Suprapubic skin (tissue), 4 donors: Measurements from ENCODE around the gene TRIM24. TPM values are rescaled to one million over a fixed set of nuclear protein-coding genes. Genes with fewer than 3 reads are reported as not detected.

Source experiments
- DNase-seq, 2 donors: peaks; one replicate each; pipeline ENCODE4 v3.0.0-alpha.2; 2019; ENCODE audit warnings: low spot score in 2 of 2
- H3K27ac ChIP-seq: fragments of 200-600 bp; sonication (generic); one replicate; pipeline ENCODE4 v1.5.1; 2019
- H3K27me3 ChIP-seq: fragments of 200-600 bp; sonication (generic); one replicate; pipeline ENCODE4 v1.5.1; 2019
- H3K36me3 ChIP-seq: fragments of 200-600 bp; sonication (generic); one replicate; pipeline ENCODE4 v1.5.1; 2019
- H3K4me1 ChIP-seq: fragments of 200-600 bp; sonication (generic); one replicate; pipeline ENCODE4 v1.5.1; 2019
- H3K4me3 ChIP-seq: fragments of 200-600 bp; sonication (generic); one replicate; pipeline ENCODE4 v1.5.1; 2019; ENCODE audit warnings: mild to moderate bottlenecking
- H3K9me3 ChIP-seq: fragments of 200-600 bp; sonication (generic); one replicate; pipeline ENCODE4 v1.5.1; 2019
- CTCF ChIP-seq, 2 donors: fragments of 200-600 bp in 1 of 2; fragments of 450-650 bp in 1 of 2; sonication (generic) in 1 of 2; IDR thresholded peaks; one replicate each; pipeline ENCODE4 v1.5.1; 2016 to 2019; ENCODE audit warnings: antibody characterized with exemption in 2 of 2, mild to moderate bottlenecking in 1 of 2, moderate library complexity in 1 of 2
- EP300 ChIP-seq: sonication (generic); formaldehyde crosslinking; IDR thresholded peaks from one replicate; pipeline ENCODE4 v1.6.1; 2017; ENCODE audit warnings: antibody characterized with exemption
- POLR2A ChIP-seq, 2 donors: fragments of 450-650 bp; IDR thresholded peaks; one replicate each; pipeline ENCODE4 v1.6.1; 2017; ENCODE audit warnings: antibody characterized with exemption in 2 of 2, mild to moderate bottlenecking in 2 of 2, moderate library complexity in 2 of 2
- POLR2AphosphoS5 ChIP-seq, 3 donors: sonication (generic); formaldehyde crosslinking; IDR thresholded peaks; one replicate each; pipeline ENCODE4 v1.6.1; 2017; ENCODE audit warnings: antibody characterized with exemption in 3 of 3
- WGBS: methylation state at CpG from one replicate; pipeline ENCODE4 v1.1.5; 2018; 5-methylcytosine and 5-hydroxymethylcytosine counted together
- total RNA-seq, 4 donors: library from RNA; depleted of rRNA; stranded (reverse); fragments of >200 nt; gene quantifications; one replicate each; pipeline ENCODE4 v1.1.0, GENCODE V29; 2016

TRIM24 gene
- total RNA-seq, 4 donors from 2014 or later = 16.1 to 20.8 (median 17.7) TPM

GRCh38 chr7:138546829-138547228 is 86.8 kb downstream of the TRIM24 start:
- H3K9me3 ChIP-seq = no peaks in the 10 kb centered on the region
- no peak overlapping the region for H3K27ac ChIP-seq
- peaks cover 43% of the 10 kb centered on the region for H3K36me3 ChIP-seq
- DNase-seq = no peak
- 94% methylated on average over 2 of the region's 2 CpGs for WGBS
- TF ChIP-seq POLR2AphosphoS5 (IDR thresholded peaks at IDR 0.05) (no peak), POLR2A (IDR thresholded peaks at IDR 0.05) (no peak), CTCF (IDR thresholded peaks at IDR 0.05) (no peak), EP300 (no peak)
- H3K4me1 ChIP-seq = no peaks in the 10 kb centered on the region
- no peaks in the 10 kb centered on the region for H3K27me3 ChIP-seq
- no peak overlapping the region for H3K4me3 ChIP-seq

- Histone ChIP-seq H3K36me3 (peaks cover 59% of the 10 kb centered on the region), H3K4me1 (no peaks in the 10 kb centered on the region)
- TF ChIP-seq EP300 (no peak), POLR2AphosphoS5 (IDR thresholded peaks at IDR 0.05) (no peak), CTCF (IDR thresholded peaks at IDR 0.05) (no peak), POLR2A (IDR thresholded peaks at IDR 0.05) (no peak)
These were observed 89.0 kb downstream of the TRIM24 start for GRCh38 chr7:138549082-138549481.

GRCh38 chr7:138550337-138550736 is 90.3 kb downstream of the TRIM24 start:
- Histone ChIP-seq H3K4me3 (no peak overlapping the region), H3K4me1 (no peaks in the 10 kb centered on the region), H3K9me3 (peaks cover 9% of the 10 kb centered on the region), H3K27me3 (no peaks in the 10 kb centered on the region), H3K27ac (no peak overlapping the region), H3K36me3 (peaks cover 71% of the 10 kb centered on the region)
- no peak for DNase-seq
- 93% methylated on average over 3 of the region's 3 CpGs for WGBS
- TF ChIP-seq CTCF (IDR thresholded peaks at IDR 0.05) = no peak

More at GRCh38 chr7:138549082-138549481, 89.0 kb downstream of the TRIM24 start:
- H3K9me3 ChIP-seq = peaks cover 9% of the 10 kb centered on the region
- WGBS = 82% methylated on average over 1 of the region's 1 CpG
- H3K4me3 ChIP-seq = no peak overlapping the region
- H3K27ac ChIP-seq = no peak overlapping the region
- no peaks in the 10 kb centered on the region for H3K27me3 ChIP-seq
- DNase-seq = no peak

- no peaks in the 10 kb centered on the region for H3K27me3 ChIP-seq
- no peak overlapping the region for H3K27ac ChIP-seq
- H3K36me3 ChIP-seq = peaks cover 73% of the 10 kb centered on the region
- DNase-seq = no peak
- H3K4me1 ChIP-seq = no peaks in the 10 kb centered on the region
- TF ChIP-seq EP300 (no peak), POLR2A (IDR thresholded peaks at IDR 0.05) (no peak), CTCF (IDR thresholded peaks at IDR 0.05) (no peak), POLR2AphosphoS5 (IDR thresholded peaks at IDR 0.05) (no peak)
- WGBS = 99% methylated on average over 3 of the region's 3 CpGs
- H3K9me3 ChIP-seq = peaks cover 16% of the 10 kb centered on the region
- no peak overlapping the region for H3K4me3 ChIP-seq
These were observed 91.0 kb downstream of the TRIM24 start for GRCh38 chr7:138551102-138551501.

- Histone ChIP-seq H3K4me3 (no peak overlapping the region), H3K27me3 (no peaks in the 10 kb centered on the region), H3K9me3 (peaks cover 43% of the 10 kb centered on the region), H3K27ac (no peak overlapping the region), H3K4me1 (no peaks in the 10 kb centered on the region), H3K36me3 (peaks cover 90% of the 10 kb centered on the region)
- 81% methylated on average over 4 of the region's 4 CpGs for WGBS
- no peak for DNase-seq
- no peak for TF ChIP-seq POLR2A (IDR thresholded peaks at IDR 0.05)
These were observed 93.7 kb downstream of the TRIM24 start for GRCh38 chr7:138553805-138554204.

GRCh38 chr7:138554674-138555073 is 94.6 kb downstream of the TRIM24 start:
- peaks cover 50% of the 10 kb centered on the region for H3K9me3 ChIP-seq
- H3K27ac ChIP-seq = no peak overlapping the region
- H3K36me3 ChIP-seq = peaks cover 94% of the 10 kb centered on the region
- DNase-seq = no peak
- H3K4me1 ChIP-seq = no peaks in the 10 kb centered on the region
- no peak for TF ChIP-seq POLR2A (IDR thresholded peaks at IDR 0.05)
- TF ChIP-seq EP300 = no peak
- no peak for TF ChIP-seq POLR2AphosphoS5 (IDR thresholded peaks at IDR 0.05)
- TF ChIP-seq CTCF (IDR thresholded peaks at IDR 0.05) = no peak
- no peaks in the 10 kb centered on the region for H3K27me3 ChIP-seq
- 91% methylated on average over 4 of the region's 4 CpGs for WGBS
- H3K4me3 ChIP-seq = no peak overlapping the region
